BE2C (cell line): ENCODE data around the gene BCAP31.

ENCODE experiments used
- DNase-seq: peaks from one replicate; pipeline ENCODE4 v3.0.0-alpha.2; 2020
- H3K27me3 ChIP-seq: fragments of 250-450 bp; sonication (Bioruptor Pico); 2 replicates; pipeline ENCODE4 v1.5.1; 2020; ENCODE audit warnings: mild to moderate bottlenecking
- H3K36me3 ChIP-seq: fragments of 250-450 bp; sonication (Bioruptor Pico); 2 replicates; pipeline ENCODE4 v1.5.1; 2020; ENCODE audit warnings: mild to moderate bottlenecking
- H3K4me1 ChIP-seq: fragments of 250-450 bp; sonication (Bioruptor Pico); 2 replicates; pipeline ENCODE4 v1.5.1; 2020
- H3K4me3 ChIP-seq: 2 replicates; pipeline ENCODE4 v1.5.1; 2011; ENCODE audit warnings: low read depth, low read length
- H3K9me3 ChIP-seq: fragments of 250-450 bp; sonication (Bioruptor Pico); 2 replicates; pipeline ENCODE4 v1.5.1; 2020
- TF ChIP-seq, protein P1 (sequence below): IDR thresholded peaks from 2 replicates; pipeline ENCODE4 v1.5.1; 2012; ENCODE audit warnings: mild to moderate bottlenecking, low read depth, low read length

The BCAP31 gene

DNA sequence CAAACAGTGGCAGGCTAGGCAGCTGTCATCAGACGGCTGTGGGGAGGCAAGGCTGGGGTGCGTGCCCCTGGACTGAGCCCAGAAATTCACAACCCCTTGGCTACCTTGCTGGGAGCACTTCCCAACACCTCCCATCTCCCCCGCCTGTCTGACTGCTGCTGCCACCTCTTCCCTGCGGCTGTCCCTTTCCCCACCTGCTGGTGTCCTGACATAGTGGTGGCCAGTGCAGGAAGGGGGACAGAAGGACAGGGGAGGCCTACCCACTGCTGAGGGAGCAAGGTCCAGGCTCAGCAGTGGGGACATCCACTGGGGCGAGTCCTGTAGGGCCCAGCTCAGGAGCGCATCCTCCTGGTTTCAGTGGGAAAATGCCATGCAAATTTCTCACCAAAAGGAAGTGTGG is 3.9 kb upstream of the BCAP31 start:
- TF ChIP-seq, protein P1, sequence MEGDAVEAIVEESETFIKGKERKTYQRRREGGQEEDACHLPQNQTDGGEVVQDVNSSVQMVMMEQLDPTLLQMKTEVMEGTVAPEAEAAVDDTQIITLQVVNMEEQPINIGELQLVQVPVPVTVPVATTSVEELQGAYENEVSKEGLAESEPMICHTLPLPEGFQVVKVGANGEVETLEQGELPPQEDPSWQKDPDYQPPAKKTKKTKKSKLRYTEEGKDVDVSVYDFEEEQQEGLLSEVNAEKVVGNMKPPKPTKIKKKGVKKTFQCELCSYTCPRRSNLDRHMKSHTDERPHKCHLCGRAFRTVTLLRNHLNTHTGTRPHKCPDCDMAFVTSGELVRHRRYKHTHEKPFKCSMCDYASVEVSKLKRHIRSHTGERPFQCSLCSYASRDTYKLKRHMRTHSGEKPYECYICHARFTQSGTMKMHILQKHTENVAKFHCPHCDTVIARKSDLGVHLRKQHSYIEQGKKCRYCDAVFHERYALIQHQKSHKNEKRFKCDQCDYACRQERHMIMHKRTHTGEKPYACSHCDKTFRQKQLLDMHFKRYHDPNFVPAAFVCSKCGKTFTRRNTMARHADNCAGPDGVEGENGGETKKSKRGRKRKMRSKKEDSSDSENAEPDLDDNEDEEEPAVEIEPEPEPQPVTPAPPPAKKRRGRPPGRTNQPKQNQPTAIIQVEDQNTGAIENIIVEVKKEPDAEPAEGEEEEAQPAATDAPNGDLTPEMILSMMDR, result 0 out of 2 replicates have a peak, but pooled peaks have one; percentile 2
- H3K4me1 ChIP-seq, result peaks cover 19% of the 10 kb centered on the region
- no peaks in the 10 kb centered on the region for H3K27me3 ChIP-seq
- no peaks in the 10 kb centered on the region for H3K36me3 ChIP-seq
- H3K9me3 ChIP-seq, result no peaks in the 10 kb centered on the region; the same call in 1 of the 2 replicates
- DNase-seq, result no peak
- H3K4me3 ChIP-seq, result no peak overlapping the region

DNA sequence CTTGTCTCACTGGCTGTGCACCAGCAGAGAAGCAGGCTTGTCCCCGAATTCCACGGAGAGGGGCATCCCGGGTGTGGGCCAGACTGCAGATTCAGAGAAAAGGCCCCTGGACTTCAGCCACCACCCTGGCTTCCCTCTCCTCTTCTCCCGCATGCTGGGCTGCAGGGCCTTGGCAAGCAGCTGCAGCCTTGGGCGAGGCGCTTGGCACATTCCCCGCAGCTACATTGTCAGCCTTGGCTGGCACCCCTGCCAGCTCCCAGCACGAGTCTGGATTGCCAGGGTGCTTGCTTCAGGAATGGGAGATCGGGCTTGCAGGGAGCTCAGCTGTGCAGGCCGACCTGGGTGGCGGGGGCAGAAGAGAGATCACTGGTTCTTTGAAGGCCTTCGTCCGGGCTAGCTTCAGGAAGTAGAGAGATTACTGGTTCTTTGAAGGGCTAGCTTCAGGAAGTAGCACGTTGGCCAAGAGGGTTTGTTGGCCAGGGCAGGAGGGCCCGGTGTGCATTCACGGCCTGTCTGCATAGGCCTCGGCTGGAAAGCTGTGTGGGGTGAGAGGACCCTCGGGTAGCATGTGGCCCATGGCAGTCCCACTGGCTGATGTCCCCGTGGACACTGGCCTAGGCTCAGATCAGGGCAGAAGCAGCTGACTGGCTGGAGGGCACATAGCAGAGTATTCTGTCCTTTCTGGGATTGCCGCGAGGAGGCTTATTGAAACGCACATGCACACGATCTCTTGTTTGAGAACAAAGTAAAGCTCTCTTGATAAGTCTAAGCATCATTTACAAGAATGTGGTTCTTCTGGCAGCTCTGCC is 3.1 kb upstream of the BCAP31 start:
- H3K4me1 ChIP-seq, result peaks cover 19% of the 10 kb centered on the region
- H3K9me3 ChIP-seq, result no peaks in the 10 kb centered on the region; the same call in 1 of the 2 replicates
- TF ChIP-seq, protein P1, result no peak
- DNase-seq, result no peak
- peak overlapping the region; percentile 31 for H3K4me3 ChIP-seq
- H3K36me3 ChIP-seq, result no peaks in the 10 kb centered on the region
- no peaks in the 10 kb centered on the region for H3K27me3 ChIP-seq

DNA sequence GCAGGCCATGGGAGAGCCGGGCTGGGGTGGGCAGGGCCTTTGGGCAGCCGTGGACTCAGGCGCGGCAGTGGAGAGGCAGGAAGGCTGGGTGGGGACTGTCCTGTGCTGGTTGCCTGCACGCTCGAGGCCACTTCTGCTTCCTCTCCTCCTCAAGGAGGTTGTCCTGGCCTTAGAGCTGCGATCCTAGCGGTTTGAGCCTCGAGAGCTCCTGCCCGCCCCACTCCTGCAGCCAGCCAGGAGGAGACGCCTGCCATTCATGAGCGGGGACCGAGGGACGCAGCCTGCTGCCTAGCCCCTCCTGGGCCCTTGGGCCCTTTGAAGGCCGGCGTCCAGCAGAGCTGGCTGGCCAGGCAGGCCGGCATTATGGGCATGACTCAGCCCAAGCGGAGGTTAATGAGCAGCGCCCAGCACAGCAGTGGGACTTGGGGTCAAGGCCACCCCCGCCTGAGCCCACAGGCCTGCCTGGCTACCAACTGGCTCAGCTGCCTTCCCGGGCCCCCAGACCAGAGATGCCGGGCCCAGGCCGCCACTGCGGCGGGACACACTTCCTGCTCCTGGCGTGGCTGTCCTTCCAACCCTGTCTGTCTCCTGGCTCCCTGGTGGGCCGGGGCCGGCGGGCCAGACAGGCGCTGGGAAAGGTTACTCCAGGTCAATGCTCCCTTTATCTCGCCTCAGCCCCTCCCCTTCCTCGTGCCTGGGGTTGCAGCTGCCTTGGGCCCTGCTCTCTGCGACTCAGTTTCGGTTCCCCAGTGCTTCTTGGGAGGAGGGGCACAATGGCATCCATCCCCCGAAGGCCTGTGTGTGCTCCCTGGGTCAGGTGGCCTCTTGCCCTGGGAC is 2.3 kb upstream of the BCAP31 start:
- no peaks in the 10 kb centered on the region; the same call in 1 of the 2 replicates for H3K9me3 ChIP-seq
- H3K27me3 ChIP-seq, result no peaks in the 10 kb centered on the region
- H3K36me3 ChIP-seq, result peaks cover 5% of the 10 kb centered on the region
- TF ChIP-seq, protein P1, result no peak
- peaks cover 19% of the 10 kb centered on the region for H3K4me1 ChIP-seq
- peak; percentile 85 for DNase-seq
- peak overlapping the region; percentile 31 for H3K4me3 ChIP-seq

DNA sequence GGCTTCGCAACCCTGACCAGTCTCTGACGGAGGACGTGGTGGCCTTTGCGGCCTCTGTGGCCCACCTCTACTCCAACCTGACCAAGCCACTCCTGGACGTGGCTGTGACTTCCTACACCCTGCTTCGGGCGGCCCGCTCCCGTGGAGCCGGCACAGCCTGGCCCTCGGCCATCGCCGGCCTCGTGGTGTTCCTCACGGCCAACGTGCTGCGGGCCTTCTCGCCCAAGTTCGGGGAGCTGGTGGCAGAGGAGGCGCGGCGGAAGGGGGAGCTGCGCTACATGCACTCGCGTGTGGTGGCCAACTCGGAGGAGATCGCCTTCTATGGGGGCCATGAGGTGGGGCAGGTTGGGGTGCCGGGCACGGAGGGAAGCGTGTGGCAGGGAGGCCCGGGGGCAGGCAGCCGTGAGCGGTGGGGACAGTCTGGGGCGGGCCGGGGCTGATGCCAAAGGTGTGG is 1.7 kb upstream of the BCAP31 start:
- Histone ChIP-seq H3K27me3 (no peaks in the 10 kb centered on the region), H3K36me3 (peaks cover 7% of the 10 kb centered on the region), H3K4me3 (no peak overlapping the region), H3K9me3 (no peaks in the 10 kb centered on the region; the same call in 1 of the 2 replicates), H3K4me1 (peaks cover 19% of the 10 kb centered on the region)
- TF ChIP-seq, protein P1, result no peak
- DNase-seq, result no peak

DNA sequence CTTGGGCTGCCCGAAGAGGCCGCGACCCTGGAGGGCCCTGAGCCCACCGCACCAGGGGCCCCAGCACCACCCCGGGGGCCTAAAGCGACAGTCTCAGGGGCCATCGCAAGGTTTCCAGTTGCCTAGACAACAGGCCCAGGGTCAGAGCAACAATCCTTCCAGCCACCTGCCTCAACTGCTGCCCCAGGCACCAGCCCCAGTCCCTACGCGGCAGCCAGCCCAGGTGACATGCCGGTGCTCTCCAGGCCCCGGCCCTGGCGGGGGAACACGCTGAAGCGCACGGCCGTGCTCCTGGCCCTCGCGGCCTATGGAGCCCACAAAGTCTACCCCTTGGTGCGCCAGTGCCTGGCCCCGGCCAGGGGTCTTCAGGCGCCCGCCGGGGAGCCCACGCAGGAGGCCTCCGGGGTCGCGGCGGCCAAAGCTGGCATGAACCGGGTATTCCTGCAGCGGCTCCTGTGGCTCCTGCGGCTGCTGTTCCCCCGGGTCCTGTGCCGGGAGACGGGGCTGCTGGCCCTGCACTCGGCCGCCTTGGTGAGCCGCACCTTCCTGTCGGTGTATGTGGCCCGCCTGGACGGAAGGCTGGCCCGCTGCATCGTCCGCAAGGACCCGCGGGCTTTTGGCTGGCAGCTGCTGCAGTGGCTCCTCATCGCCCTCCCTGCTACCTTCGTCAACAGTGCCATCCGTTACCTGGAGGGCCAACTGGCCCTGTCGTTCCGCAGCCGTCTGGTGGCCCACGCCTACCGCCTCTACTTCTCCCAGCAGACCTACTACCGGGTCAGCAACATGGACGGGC is 1.0 kb upstream of the BCAP31 start:
- no peak for DNase-seq
- TF ChIP-seq, protein P1, result no peak
- H3K36me3 ChIP-seq, result peaks cover 11% of the 10 kb centered on the region
- no peaks in the 10 kb centered on the region; the same call in 1 of the 2 replicates for H3K9me3 ChIP-seq
- H3K27me3 ChIP-seq, result no peaks in the 10 kb centered on the region
- H3K4me1 ChIP-seq, result peaks cover 19% of the 10 kb centered on the region
- peak overlapping the region; percentile 49 for H3K4me3 ChIP-seq
